ENCODE data around the gene ANO4. TPM values are rescaled to one million over a fixed set of nuclear protein-coding genes. Genes with fewer than 3 reads are reported as not detected.
A peak's percentile ranks its signal among the peaks of the same experiment; 100 is the strongest.

The ANO4 gene
- total and polyA plus RNA-seq, 2 of the 8 experiments (the other 6 are each of a cell fraction or from before 2014, with no cell fraction given): 1.1 to 3.4 TPM

DNA sequence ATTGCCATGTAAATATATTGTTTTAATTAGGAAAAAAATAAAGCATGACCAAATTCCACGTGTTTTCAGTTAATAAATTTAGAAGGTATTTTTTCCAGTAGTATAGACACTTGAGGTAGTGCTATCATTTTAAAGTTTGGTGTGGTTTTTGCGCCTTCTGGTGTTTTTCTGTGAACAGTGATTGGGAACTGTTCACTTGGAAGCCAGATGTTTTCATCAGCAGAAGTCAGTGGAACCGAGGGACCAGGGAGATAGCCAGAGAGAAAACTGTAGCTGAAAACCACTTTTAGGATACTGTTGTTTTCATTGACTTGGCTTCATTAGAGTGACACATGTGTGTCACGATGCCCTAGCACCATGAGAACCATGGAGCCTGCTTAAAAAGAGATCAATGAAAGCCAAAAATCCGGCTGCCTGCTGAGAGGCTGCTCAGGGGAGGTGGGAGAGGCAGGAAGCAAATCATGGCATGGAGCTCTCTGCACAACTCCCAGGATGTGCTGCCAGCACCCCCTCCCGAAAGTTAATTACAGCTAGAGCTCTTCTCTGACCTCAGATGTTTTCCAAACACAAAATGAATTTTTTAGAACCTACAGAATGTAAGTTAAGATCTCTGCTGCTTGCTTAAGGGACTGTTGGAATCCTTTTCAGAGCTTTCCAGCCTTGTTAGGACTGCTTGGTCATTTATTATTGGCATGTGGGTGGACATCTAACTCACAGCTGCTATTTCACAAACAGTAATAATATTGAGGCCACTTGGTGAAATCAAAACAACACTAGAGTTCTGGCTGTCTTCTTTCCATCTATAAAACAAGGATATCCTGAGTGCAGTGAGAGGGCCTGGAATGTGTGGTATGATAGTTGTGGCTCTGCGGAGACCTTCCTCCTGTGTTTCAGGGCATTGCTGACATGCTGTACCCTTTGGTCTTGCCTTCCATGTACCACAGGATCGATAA lies 192.3 kb downstream of the ANO4 start:
- no peaks in the 10 kb centered on the region for H3K79me2 ChIP-seq (ENCODE audit: control insufficient read depth in 1 of 2, insufficient read depth in 2 of 2, low read length in 2 of 2)
- FAIRE-seq: peak; percentile 45
- POLR2A ChIA-PET (ENCODE audit: partially characterized antibody): interaction anchor here (1.0 kb wide), 1 partner anchor 32 kb away, joined by 4 read pairs; no protein-coding TSS in a partner anchor
- TF ChIP-seq, protein P1, sequence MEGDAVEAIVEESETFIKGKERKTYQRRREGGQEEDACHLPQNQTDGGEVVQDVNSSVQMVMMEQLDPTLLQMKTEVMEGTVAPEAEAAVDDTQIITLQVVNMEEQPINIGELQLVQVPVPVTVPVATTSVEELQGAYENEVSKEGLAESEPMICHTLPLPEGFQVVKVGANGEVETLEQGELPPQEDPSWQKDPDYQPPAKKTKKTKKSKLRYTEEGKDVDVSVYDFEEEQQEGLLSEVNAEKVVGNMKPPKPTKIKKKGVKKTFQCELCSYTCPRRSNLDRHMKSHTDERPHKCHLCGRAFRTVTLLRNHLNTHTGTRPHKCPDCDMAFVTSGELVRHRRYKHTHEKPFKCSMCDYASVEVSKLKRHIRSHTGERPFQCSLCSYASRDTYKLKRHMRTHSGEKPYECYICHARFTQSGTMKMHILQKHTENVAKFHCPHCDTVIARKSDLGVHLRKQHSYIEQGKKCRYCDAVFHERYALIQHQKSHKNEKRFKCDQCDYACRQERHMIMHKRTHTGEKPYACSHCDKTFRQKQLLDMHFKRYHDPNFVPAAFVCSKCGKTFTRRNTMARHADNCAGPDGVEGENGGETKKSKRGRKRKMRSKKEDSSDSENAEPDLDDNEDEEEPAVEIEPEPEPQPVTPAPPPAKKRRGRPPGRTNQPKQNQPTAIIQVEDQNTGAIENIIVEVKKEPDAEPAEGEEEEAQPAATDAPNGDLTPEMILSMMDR (IDR thresholded peaks at IDR 0.05; ENCODE audit: control extremely low read depth in 1 of 3, insufficient read depth in 1 of 3, low read depth in 1 of 3, low read length in 3 of 3): no peak
- TF ChIP-seq E2F6 (IDR thresholded peaks at IDR 0.05) (peak; percentile 79), SP1 (IDR thresholded peaks at IDR 0.05; ENCODE audit: low read depth, low read length) (peak; percentile 87), CEBPB (IDR thresholded peaks at IDR 0.05; ENCODE audit: low read depth, low read length) (no peak), TAF7 (optimal IDR thresholded peaks at IDR 0.05; ENCODE audit: borderline replicate concordance, low read depth, low read length) (peak; percentile 11), RFX5 (IDR thresholded peaks at IDR 0.05; ENCODE audit: borderline replicate concordance, low read depth, low read length) (no peak), NRF1 (IDR thresholded peaks at IDR 0.05; ENCODE audit: low read depth, low read length) (no peak)

More for the DNA sequence above, 192.3 kb downstream of the ANO4 start:
- H2BK120ac ChIP-seq (replicated peaks; ENCODE audit: low read depth, low read length): peak overlapping the region; percentile 28
- 0 out of 2 replicates have a peak overlapping the region, but pooled peaks have one; percentile 2 for H2AK5ac ChIP-seq (ENCODE audit: low read depth, low read length)
- no peak overlapping the region for H3K56ac ChIP-seq (replicated peaks; ENCODE audit: insufficient read length, low read depth, low read length)
- no peak overlapping the region for H2BK15ac ChIP-seq (ENCODE audit: low read length)
- H3K18ac ChIP-seq (ENCODE audit: extremely low read depth, low read length): 0 out of 2 replicates have a peak overlapping the region, but pooled peaks have one; percentile 33
- no peak overlapping the region for H4K5ac ChIP-seq (ENCODE audit: insufficient read length, low read depth, low read length)
- H3K27me3 ChIP-seq (replicated peaks in 1 of 4; ENCODE audit: control insufficient read depth in 3 of 4, extremely low read depth in 1 of 4, insufficient read depth in 3 of 4, low read length in 3 of 4): no peaks in the 10 kb centered on the region
- H3K14ac ChIP-seq (ENCODE audit: insufficient read length): no peak overlapping the region
- DNase-seq (ENCODE audit: low read depth in 1 of 2, low spot score in 2 of 2): no peak
- H3K4me1 ChIP-seq (replicated peaks in 1 of 4; ENCODE audit: control insufficient read depth in 3 of 4, insufficient read depth in 4 of 4, low read length in 3 of 4): peaks cover 5 to 14% (median 12%) of the 10 kb centered on the region in 4 experiments; a peak in 6 of 7 replicates
- H2BK5ac ChIP-seq (ENCODE audit: low read depth, low read length): peak overlapping the region; percentile 26; the same call in 1 of the 2 replicates
- H3K27ac ChIP-seq (ENCODE audit: low read depth, low read length): no peak overlapping the region
- H4K8ac ChIP-seq (ENCODE audit: extremely low read depth, insufficient read depth, low read length): no peak overlapping the region
- no peak overlapping the region for H3K23ac ChIP-seq (ENCODE audit: insufficient read length)
- no peaks in the 10 kb centered on the region; a peak in 1 of 4 replicates for H3K9me3 ChIP-seq (ENCODE audit: insufficient read depth in 2 of 2, low read depth in 1 of 2, low read length in 1 of 2)
- no peaks in the 10 kb centered on the region for H4K20me1 ChIP-seq (replicated peaks in 1 of 2; ENCODE audit: control insufficient read depth in 1 of 2, insufficient read depth in 2 of 2, low read length in 2 of 2)
- peak overlapping the region in 1 of 2 experiments; percentile 55; a peak in 1 of 4 replicates for H3K4me2 ChIP-seq (ENCODE audit: insufficient read depth in 1 of 2, low read depth in 2 of 2, low read length in 2 of 2)
- 62% methylated on average over 8 of the region's 8 CpGs; no CpG with 5 or more reads in 1 of the 2 experiments for WGBS, 2 experiments (ENCODE audit: extremely low coverage in 1 of 2, insufficient coverage in 1 of 2, insufficient read length in 1 of 2, insufficient replicate concordance in 2 of 2, low coverage in 1 of 2, low lambda C conversion rate in 2 of 2, missing lambda C conversion rate in 1 of 2)
- H3K4ac ChIP-seq (replicated peaks; ENCODE audit: insufficient read length, low read depth, low read length): no peak overlapping the region
- peak overlapping the region; percentile 89 for H2BK12ac ChIP-seq (ENCODE audit: low read depth, low read length)
- peaks cover 5% of the 10 kb centered on the region for H3K23me2 ChIP-seq (ENCODE audit: low read depth, low read length)
- peak overlapping the region; percentile 22 for H4K91ac ChIP-seq (replicated peaks; ENCODE audit: insufficient read length, low read length)
- H3K9ac ChIP-seq (replicated peaks in 1 of 4; ENCODE audit: extremely low read depth in 1 of 4, low read depth in 3 of 4, low read length in 3 of 4): no peak overlapping the region
- no peaks in the 10 kb centered on the region for H3K36me3 ChIP-seq (ENCODE audit: control insufficient read depth in 2 of 4, insufficient read depth in 4 of 4, low read length in 3 of 4)
- H2BK20ac ChIP-seq (ENCODE audit: low read length): peak overlapping the region; percentile 87; the same call in 1 of the 2 replicates
- H3K79me1 ChIP-seq (ENCODE audit: low read depth, low read length): no peaks in the 10 kb centered on the region
- CTCF ChIA-PET (ENCODE audit: partially characterized antibody): interaction anchor here (0.6 to 2.3 kb wide), 9 partner anchors 8 to 201 kb away, joined by 3 to 9 read pairs (median 5); no protein-coding TSS in a partner anchor
- peak overlapping the region; percentile 42; the same call in 1 of the 2 replicates for H2AFZ ChIP-seq (ENCODE audit: low read length)
- H3K4me3 ChIP-seq (ENCODE audit: extremely low read depth in 1 of 4, insufficient read depth in 2 of 4, low read depth in 3 of 4, low read length in 4 of 4): peak overlapping the region in 1 of 4 experiments; percentile 2; a peak in 1 of 8 replicates
